Occipital lobe (tissue), 2 donors: ENCODE measurements around the gene NUTM2F. TPM values are rescaled to one million over a fixed set of nuclear protein-coding genes. Genes with fewer than 3 reads are reported as not detected.
"Not testable (repeated sequence)": the region's sequence is repeated elsewhere in the genome, so short reads cannot be mapped to it uniquely, and the experiment has no call there.

ENCODE experiments used
- DNase-seq: peaks from one replicate; lab custom pipeline; 2025; lab: John Stamatoyannopoulos, UW
- total RNA-seq: library from RNA; depleted of rRNA; stranded (reverse); fragments of >200 nt; gene quantifications from one replicate; pipeline ENCODE4 v1.2.3, GENCODE V29; 2014

Gene NUTM2F
- total RNA-seq, result not detected

GRCh38 chr9:94328544-94328943 lies at the start of gene NUTM2F:
Gene NUTM2F, minus strand, starts transcription at chr9:94328644. Its CDS starts 21 bp downstream, at chr9:94328623.
- not testable (repeated sequence) for DNase-seq

- not testable (repeated sequence) for DNase-seq
Observed at GRCh38 chr9:94375197-94375596, 46.8 kb upstream of the NUTM2F start.

- peak; percentile 89 for DNase-seq
Observed at GRCh38 chr9:94374176-94375056, 46.0 kb upstream of the NUTM2F start.

GRCh38 chr9:94373779-94374175 lies 45.3 kb upstream of the NUTM2F start:
- not testable (repeated sequence) for DNase-seq

- DNase-seq, result not testable (repeated sequence)
Observed at GRCh38 chr9:94370266-94370665, 41.8 kb upstream of the NUTM2F start.

- not testable (repeated sequence) for DNase-seq
Observed at GRCh38 chr9:94364093-94364614, 35.7 kb upstream of the NUTM2F start.

- DNase-seq, result not testable (repeated sequence)
Observed at GRCh38 chr9:94357158-94357557, 28.7 kb upstream of the NUTM2F start.

GRCh38 chr9:94351901-94352723 lies 23.7 kb upstream of the NUTM2F start:
- DNase-seq, result not testable (repeated sequence)

- not testable (repeated sequence) for DNase-seq
Observed at GRCh38 chr9:94348754-94349153, 20.3 kb upstream of the NUTM2F start.

GRCh38 chr9:94347451-94347850 lies 19.0 kb upstream of the NUTM2F start:
- not testable (repeated sequence) for DNase-seq

- not testable (repeated sequence) for DNase-seq
Observed at GRCh38 chr9:94341703-94342102, 13.3 kb upstream of the NUTM2F start.

GRCh38 chr9:94340750-94341149 lies 12.3 kb upstream of the NUTM2F start:
- not testable (repeated sequence) for DNase-seq

GRCh38 chr9:94339657-94340056 lies 11.2 kb upstream of the NUTM2F start:
- not testable (repeated sequence) for DNase-seq

GRCh38 chr9:94338723-94339122 lies 10.3 kb upstream of the NUTM2F start:
- DNase-seq, result not testable (repeated sequence)

- DNase-seq, result not testable (repeated sequence)
Observed at GRCh38 chr9:94336445-94336844, 8.0 kb upstream of the NUTM2F start.

GRCh38 chr9:94325583-94325982 lies 2.9 kb downstream of the NUTM2F start:
- not testable (repeated sequence) for DNase-seq

- not testable (repeated sequence) for DNase-seq
Observed at GRCh38 chr9:94323153-94323798, 5.2 kb downstream of the NUTM2F start.

- not testable (repeated sequence) for DNase-seq
Observed at GRCh38 chr9:94322342-94322940, 6.0 kb downstream of the NUTM2F start.

GRCh38 chr9:94317949-94318657 lies 10.3 kb downstream of the NUTM2F start:
- not testable (repeated sequence) for DNase-seq

- not testable (repeated sequence) for DNase-seq
Observed at GRCh38 chr9:94316236-94316635, 12.2 kb downstream of the NUTM2F start.
